Body of pancreas (tissue), 4 donors: Measurements from ENCODE around the gene GSTK1. TPM values are rescaled to one million over a fixed set of nuclear protein-coding genes. Genes with fewer than 3 reads are reported as not detected.

Experiments used
- ATAC-seq: fragments of 150-250 bp; one replicate; pipeline ENCODE4 v1.9.1; 2016
- DNase-seq, 4 donors: peaks; one replicate each; pipeline ENCODE4 v3.0.0-alpha.2; 2019
- H3K27ac ChIP-seq, 4 donors: fragments of 200-600 bp; sonication (generic); 1 replicate in 3 of 4; 2 replicates in 1 of 4; pipeline versions ENCODE4 v1.5.1 to v1.6.1; 2016 to 2019; ENCODE audit warnings: mild to moderate bottlenecking in 1 of 4, mixed read lengths in 1 of 4, moderate library complexity in 1 of 4
- H3K27me3 ChIP-seq, 2 donors: fragments of 200-600 bp; sonication (generic); one replicate each; pipeline ENCODE4 v1.6.0; 2016; ENCODE audit warnings: mild to moderate bottlenecking in 1 of 2
- H3K36me3 ChIP-seq, 2 donors: fragments of 200-600 bp; sonication (generic); replicated peaks in 1 of 2; 2 replicates each; pipeline ENCODE4 v1.5.1; 2016; ENCODE audit warnings: low read depth in 2 of 2; ENCODE audit not compliant: insufficient read depth in 1 of 2
- H3K4me1 ChIP-seq: fragments of 200-600 bp; sonication (generic); one replicate; pipeline ENCODE4 v1.6.0; 2016
- H3K4me3 ChIP-seq, 2 donors: fragments of 200-600 bp; sonication (generic); 1 replicate in 1 of 2; 2 replicates in 1 of 2; pipeline ENCODE4 v1.5.1; 2016 to 2019
- H3K9me3 ChIP-seq, 3 donors: fragments of 200-600 bp; sonication (generic); 1 replicate in 2 of 3; 2 replicates in 1 of 3; pipeline ENCODE4 v1.5.1; 2016
- CTCF ChIP-seq, 7 experiments: fragments of 450-650 bp in 4 of 7; fragments of 200-600 bp in 3 of 7; sonication (generic) in 3 of 7; IDR thresholded peaks; one replicate each; pipeline ENCODE4 v1.5.1; 2016 to 2019; ENCODE audit warnings: antibody characterized with exemption in 7 of 7
- POLR2A ChIP-seq, 3 donors: fragments of 450-650 bp; IDR thresholded peaks; one replicate each; pipeline ENCODE4 v1.6.1; 2016; ENCODE audit warnings: antibody characterized with exemption in 3 of 3, mild to moderate bottlenecking in 2 of 3
- WGBS, 2 donors: methylation state at CpG; one replicate each; pipeline ENCODE4 v1.1.5; 2017; 5-methylcytosine and 5-hydroxymethylcytosine counted together
- intact Hi-C: fragments of 100-400 bp; cut with DNase I; formaldehyde crosslinking; loops from one replicate; pipeline ENCODE4 v1.15.1; 2023
- total RNA-seq, 2 donors: library from RNA; depleted of rRNA; stranded (reverse); fragments of >200 nt; gene quantifications; one replicate each; pipeline ENCODE4 v1.1.0, GENCODE V29; 2016

The GSTK1 gene
- total RNA-seq, 2 donors from 2014 or later = 75.8 to 109 TPM

GRCh38 chr7:143284591-143285469 is 21.6 kb downstream of the GSTK1 start, which contains the start of gene TMEM139:
Gene TMEM139, plus strand, starts transcription at chr7:143284958. Its CDS starts 1,000 bp downstream, at chr7:143285958.
- no peaks in the 10 kb centered on the region for H3K27me3 ChIP-seq

GRCh38 chr7:143285470-143285778 is 22.2 kb downstream of the GSTK1 start:
- peaks cover 46% of the 10 kb centered on the region for H3K4me1 ChIP-seq
- intact Hi-C loops = no loop called here

More at GRCh38 chr7:143284591-143285469, 21.6 kb downstream of the GSTK1 start, which contains the start of gene TMEM139:
- DNase-seq (peak; percentile 80 to 88 (median 81)), ATAC-seq (peak; percentile 67)
- TF ChIP-seq CTCF (IDR thresholded peaks at IDR 0.05) (no peak), POLR2A (IDR thresholded peaks at IDR 0.05) (peak in 2 of 3 donors; percentile 27 to 31)
- Histone ChIP-seq H3K27ac (peak within 1 kb of the TSS; percentile 55 to 78 (median 62)), H3K4me1 (peaks cover 48% of the 10 kb centered on the region), H3K4me3 (no peak within 1 kb of the TSS), H3K36me3 (no peaks in the 10 kb centered on the region), H3K9me3 (no peaks in the 10 kb centered on the region)
- intact Hi-C loops = no loop called here
- WGBS, 2 donors = 11 to 43% methylated on average over 15 to 19 of the region's 19 CpGs

GRCh38 chr7:143285806-143286521 is 22.7 kb downstream of the GSTK1 start:
- H3K9me3 ChIP-seq = no peaks in the 10 kb centered on the region
- peak overlapping the region in 3 of 4 donors; percentile 58 to 78 (median 67) for H3K27ac ChIP-seq
- H3K27me3 ChIP-seq = no peaks in the 10 kb centered on the region
- TF ChIP-seq CTCF (IDR thresholded peaks at IDR 0.05) (no peak), POLR2A (IDR thresholded peaks at IDR 0.05) (no peak)
- ATAC-seq (no peak), DNase-seq (no peak)
- H3K4me3 ChIP-seq = no peak overlapping the region
- H3K36me3 ChIP-seq = no peaks in the 10 kb centered on the region
- intact Hi-C loops = no loop called here
- H3K4me1 ChIP-seq = peaks cover 46% of the 10 kb centered on the region
- WGBS, 2 donors = 91 to 92% methylated on average over 11 of the region's 11 CpGs

More at GRCh38 chr7:143285470-143285778, 22.2 kb downstream of the GSTK1 start:
- Histone ChIP-seq H3K4me3 (no peak overlapping the region), H3K27me3 (no peaks in the 10 kb centered on the region), H3K27ac (peak overlapping the region in 3 of 4 donors; percentile 58 to 78 (median 67)), H3K36me3 (no peaks in the 10 kb centered on the region), H3K9me3 (no peaks in the 10 kb centered on the region)
- ATAC-seq = no peak
- TF ChIP-seq CTCF (IDR thresholded peaks at IDR 0.05) (no peak), POLR2A (IDR thresholded peaks at IDR 0.05) (no peak)
- DNase-seq = peak in 2 of 4 donors; percentile 44 to 54
- WGBS, 2 donors = 80 to 93% methylated on average over 2 to 3 of the region's 3 CpGs

- TF ChIP-seq CTCF (IDR thresholded peaks at IDR 0.05) = no peak
- no peak for TF ChIP-seq POLR2A (IDR thresholded peaks at IDR 0.05)
- no peaks in the 10 kb centered on the region for H3K27me3 ChIP-seq
- no peaks in the 10 kb centered on the region for H3K9me3 ChIP-seq
- peaks cover 46% of the 10 kb centered on the region for H3K4me1 ChIP-seq
- no peak overlapping the region for H3K4me3 ChIP-seq
- no peaks in the 10 kb centered on the region for H3K36me3 ChIP-seq
- peak overlapping the region in 2 of 4 donors; percentile 67 to 78 for H3K27ac ChIP-seq
- 81 to 85% methylated on average over 6 of the region's 6 CpGs for WGBS, 2 donors
- DNase-seq (no peak), ATAC-seq (no peak)
- intact Hi-C loops = no loop called here
These were observed 23.3 kb downstream of the GSTK1 start for GRCh38 chr7:143286522-143286890.
